HG02588 (cell line): ENCODE measurements around the gene ARHGEF7.

ENCODE experiments used
- ATAC-seq: cut with Tn5 transposase; IDR thresholded peaks from one replicate; pipeline ENCODE4 v1.9.1; 2021; ENCODE audit warnings: mild to moderate bottlenecking, moderate library complexity; ENCODE audit not compliant: unreplicated experiment

ARHGEF7 gene

GRCh38 chr13:111217641-111218040 is 102.5 kb downstream of the ARHGEF7 start:
- ATAC-seq, result no peak

DNA sequence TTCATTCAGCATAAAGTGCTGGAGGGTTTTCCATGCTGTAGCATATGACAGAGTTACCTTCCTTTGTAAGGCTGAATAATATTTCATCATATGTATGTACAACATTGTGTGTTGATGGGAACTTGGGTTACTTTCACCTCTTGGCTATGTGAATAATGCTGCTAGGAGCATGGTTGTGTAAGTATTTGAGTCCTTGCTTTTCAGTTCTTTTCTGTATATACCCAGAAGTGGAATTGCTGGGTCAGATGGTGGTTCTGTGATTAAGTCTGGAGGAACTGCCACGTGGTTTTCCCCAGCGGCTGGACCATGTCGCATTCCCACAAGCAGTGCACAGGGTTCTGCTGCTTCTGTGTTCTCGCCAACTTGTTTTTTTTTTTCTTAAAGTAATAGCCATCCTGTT is 104.2 kb downstream of the ARHGEF7 start:
- ATAC-seq, result no peak

GRCh38 chr13:111219950-111220349 is 104.8 kb downstream of the ARHGEF7 start:
- ATAC-seq, result no peak

GRCh38 chr13:111225166-111225565 is 110.1 kb downstream of the ARHGEF7 start:
- ATAC-seq, result no peak

GRCh38 chr13:111225810-111226546 is 110.9 kb downstream of the ARHGEF7 start:
- no peak for ATAC-seq

GRCh38 chr13:111227405-111227804 is 112.3 kb downstream of the ARHGEF7 start:
- ATAC-seq, result no peak

GRCh38 chr13:111228262-111229144 is 113.4 kb downstream of the ARHGEF7 start:
- ATAC-seq, result no peak

- no peak for ATAC-seq
Measured at GRCh38 chr13:111230385-111230930, 115.3 kb downstream of the ARHGEF7 start.

DNA sequence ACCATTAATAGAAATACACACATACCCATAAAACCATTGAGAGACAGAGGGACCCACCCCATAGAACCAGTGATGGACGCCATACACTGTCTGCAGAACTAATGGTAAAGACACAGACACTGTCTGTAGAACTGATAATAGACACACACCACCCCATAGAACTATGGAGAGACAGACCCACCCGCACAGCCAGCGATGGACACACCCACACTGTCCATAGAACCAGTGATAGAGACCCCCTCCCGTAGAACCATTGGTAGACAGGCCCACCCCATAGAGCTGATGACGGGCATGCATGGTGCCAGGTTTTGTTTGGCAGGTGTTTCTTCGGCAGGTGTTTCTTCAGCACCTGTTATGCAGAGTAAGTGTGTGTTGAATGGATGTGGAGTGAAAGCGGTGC is 117.1 kb downstream of the ARHGEF7 start:
- no peak for ATAC-seq

DNA sequence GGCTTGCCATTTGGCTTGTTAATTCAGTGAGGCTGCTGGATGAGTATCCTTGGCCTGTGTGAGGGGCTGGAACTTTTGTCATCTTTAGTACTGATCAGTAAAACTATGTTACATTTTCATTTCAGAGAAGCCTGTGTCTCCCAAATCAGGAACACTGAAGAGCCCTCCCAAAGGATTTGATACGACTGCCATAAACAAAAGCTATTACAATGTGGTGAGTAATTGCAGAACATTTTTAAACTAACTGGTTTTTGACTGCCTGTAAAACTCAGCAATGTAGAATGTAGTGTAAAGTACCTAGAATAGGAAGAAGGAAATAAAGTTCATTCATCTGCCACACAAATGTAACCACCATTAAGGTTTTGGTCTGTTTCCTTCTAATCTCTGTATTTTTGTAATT is 118.0 kb downstream of the ARHGEF7 start:
- ATAC-seq, result no peak

GRCh38 chr13:111239764-111240670 is 124.9 kb downstream of the ARHGEF7 start:
- no peak for ATAC-seq

DNA sequence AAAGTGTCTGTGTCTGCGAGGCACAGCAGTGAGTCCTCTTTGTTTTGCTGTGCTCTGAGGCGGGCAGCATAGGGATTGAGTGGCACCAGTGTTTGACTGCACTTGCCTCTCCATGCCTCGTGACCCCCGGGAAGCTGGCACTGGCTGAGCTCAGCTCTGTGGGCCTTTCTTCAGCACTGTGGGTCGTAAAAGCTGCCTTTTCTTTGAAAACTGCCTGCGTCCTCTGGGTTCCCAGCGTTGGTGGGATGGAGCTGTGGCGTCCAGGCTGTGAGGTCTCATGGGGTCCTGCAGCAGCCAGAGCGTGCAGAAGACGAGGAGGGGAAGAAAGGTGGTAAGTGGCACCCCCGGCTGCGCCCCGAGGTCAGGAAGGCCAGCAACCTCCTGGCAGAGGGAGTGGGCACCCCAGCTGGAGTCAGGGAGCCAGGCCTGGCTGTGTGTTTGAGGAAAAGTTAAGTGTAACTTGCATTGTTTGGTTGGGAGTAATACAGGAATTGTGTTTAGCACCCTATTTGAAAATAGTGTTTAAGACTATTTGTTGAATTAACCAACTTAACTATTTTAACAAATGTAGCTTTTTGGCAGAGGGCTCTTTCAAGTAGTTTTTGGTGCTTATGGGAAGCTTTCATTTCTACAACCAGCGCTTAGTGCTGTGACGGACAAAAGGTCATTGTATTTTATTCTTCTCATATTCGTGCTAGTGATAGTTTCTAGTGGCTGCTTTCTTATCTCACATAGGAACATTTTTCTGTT is 126.1 kb downstream of the ARHGEF7 start:
- no peak for ATAC-seq

- ATAC-seq, result no peak
Measured at GRCh38 chr13:111241862-111242261, 126.8 kb downstream of the ARHGEF7 start.

DNA sequence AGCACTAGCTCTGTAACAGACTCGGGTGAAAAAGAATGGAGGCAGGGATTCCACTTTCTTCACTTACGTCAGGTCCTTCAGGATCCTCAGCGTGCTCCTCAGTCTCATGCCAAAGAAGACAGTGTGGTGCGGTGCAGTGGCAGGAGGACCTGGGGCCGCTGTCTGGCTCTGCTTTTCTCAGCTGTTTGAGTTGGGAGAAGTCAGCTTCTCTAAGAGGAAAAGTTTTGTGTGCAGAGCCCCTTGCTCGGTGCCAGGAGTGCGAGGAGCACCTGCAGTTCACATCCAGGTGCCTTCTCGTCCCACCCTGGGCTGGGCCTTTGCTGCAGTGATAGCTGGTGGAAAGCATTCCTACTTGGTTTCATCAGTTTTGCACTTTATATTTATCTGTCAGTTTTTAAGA is 127.5 kb downstream of the ARHGEF7 start:
- ATAC-seq, result no peak

DNA sequence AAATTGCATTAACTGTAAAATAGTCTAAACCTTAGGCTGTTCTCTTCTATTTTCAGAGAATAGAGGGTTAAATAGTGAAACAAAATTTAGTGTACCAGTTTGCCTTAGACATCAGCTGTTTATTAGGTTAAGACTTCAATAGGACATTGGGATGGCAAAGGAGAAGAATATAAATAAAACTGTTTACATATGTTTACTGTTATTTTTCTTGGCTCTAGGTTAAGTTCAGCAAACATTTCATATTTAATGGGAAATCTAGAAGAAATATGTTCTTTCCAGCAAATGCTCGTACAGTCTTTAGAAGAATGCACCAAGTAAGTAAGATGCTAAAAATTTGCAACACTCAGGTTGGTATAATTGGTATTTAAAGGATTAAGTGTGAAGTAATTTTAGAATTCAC is 128.9 kb downstream of the ARHGEF7 start:
- ATAC-seq, result no peak

DNA sequence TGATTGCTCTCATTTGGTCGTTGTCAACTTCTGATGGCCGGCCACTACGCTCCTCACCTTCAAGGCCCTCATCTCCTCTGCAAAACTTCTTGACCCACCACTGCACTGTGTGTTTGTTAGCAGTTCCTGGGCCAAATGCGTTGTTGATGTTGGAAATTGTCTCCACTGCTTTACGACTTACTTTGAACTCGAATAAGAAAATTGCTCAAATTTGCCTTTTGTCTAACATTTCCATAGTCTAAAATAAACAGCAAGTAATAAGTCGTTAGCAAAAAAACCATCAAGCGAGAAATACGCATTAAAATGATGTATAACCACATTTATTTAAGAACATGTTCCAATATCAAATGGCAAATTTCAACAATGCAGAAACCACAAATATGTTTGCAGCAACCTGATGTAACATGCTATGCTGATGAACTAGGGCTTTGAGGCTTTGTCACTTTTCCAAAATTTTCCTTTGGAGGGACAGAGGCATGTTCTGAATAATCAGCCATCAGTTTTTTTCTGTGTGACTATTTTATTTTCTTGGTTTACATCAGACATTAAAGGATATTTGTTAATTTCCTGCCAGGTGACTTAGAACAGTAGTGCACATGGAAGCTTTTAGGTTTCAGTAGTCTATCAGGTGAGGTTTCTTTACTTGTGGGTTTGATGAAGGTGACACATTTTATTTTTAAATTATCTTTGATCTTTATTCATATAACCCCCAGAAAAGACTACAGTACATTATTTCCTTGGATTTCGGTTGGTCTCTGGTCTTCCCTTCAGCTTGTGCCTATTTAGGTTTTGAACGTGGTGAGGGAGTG is 130.7 kb downstream of the ARHGEF7 start:
- no peak for ATAC-seq

- no peak for ATAC-seq
Measured at GRCh38 chr13:111247552-111247951, 132.4 kb downstream of the ARHGEF7 start.

DNA sequence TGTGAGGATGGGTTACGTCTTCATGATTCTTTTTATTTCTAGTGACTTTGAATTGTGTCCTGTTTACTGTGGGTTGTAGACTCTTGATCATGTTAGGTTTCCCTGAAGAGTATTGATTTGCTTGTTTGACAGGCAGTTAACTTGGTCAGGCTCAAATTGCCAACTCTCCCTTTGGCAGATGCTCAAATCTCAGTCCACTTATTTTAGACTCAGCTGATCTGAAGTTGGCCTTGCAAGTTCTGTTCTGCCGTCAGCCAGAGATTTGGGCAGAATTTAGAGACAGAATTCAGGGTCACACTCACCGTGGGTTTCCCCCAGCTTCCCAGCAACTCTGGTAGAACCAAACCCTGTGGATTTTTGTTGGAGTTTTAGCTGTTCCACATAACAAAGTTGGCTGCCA is 133.7 kb downstream of the ARHGEF7 start:
- ATAC-seq, result no peak

GRCh38 chr13:111249637-111250360 is 134.7 kb downstream of the ARHGEF7 start:
- no peak for ATAC-seq
